NCI-H1105 treated with DMSO at 0.1 percent for 48 hours (cell line): ENCODE measurements around the gene INA.

Source experiments
- DNase-seq: peaks from one replicate; lab custom pipeline; 2025; lab: John Stamatoyannopoulos, UW

Gene INA

DNA sequence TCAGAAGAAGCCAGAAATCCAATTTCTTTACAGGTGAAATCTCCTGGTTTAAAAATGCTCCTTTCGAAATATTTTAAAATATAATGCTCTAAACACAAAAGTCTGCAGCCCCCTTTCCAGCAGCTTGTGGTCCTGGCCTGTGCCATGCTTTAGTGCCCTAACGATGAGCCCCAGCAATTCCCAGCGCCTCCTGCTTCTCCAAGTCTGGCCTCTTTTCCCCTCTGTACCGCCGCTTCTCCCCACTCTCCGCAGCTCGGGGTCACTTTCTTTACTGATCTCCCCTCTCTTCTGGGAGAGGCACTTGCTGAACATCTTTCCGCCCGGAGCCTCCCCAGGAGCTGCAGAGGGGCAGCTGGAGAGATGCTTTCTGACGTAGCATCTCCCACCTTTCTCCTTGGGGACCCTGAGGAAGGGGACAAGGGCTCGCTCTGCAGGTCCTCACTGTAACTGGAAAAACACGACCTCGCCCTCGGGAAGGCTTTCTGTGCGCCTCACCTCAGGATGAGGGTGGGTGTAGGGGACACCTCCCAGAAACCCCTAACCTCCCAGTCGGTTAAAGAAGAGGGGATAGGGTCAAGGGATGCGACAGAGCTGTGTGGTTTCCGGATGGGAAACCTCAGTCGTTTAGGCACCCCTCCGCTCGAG is 565 bp upstream of the INA start:
- DNase-seq: no peak

DNA sequence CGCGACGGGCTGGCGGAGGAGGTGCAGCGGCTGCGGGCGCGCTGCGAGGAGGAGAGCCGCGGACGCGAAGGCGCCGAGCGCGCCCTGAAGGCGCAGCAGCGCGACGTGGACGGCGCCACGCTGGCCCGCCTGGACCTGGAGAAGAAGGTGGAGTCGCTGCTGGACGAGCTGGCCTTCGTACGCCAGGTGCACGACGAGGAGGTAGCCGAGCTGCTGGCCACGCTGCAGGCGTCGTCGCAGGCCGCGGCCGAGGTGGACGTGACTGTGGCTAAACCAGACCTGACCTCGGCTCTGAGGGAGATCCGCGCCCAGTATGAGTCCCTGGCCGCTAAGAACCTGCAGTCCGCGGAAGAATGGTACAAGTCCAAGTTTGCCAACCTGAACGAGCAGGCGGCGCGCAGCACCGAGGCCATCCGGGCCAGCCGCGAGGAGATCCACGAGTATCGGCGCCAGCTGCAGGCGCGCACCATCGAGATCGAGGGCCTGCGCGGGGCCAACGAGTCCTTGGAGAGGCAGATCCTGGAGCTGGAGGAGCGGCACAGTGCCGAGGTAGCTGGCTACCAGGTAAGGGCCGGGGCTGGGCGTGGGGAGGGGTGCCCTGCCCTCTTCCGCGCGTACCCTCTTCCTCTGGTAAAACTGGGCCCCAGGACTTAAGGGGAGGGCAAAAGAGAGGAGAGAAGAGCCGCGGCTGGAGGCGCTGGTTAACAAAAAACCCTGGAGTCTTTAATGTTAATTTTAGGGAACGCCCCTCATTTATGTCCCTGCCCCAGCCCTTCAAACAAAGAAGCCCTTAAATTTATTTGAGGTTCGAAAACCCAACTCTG is 987 bp downstream of the INA start:
- peak; percentile 8 for DNase-seq

DNA sequence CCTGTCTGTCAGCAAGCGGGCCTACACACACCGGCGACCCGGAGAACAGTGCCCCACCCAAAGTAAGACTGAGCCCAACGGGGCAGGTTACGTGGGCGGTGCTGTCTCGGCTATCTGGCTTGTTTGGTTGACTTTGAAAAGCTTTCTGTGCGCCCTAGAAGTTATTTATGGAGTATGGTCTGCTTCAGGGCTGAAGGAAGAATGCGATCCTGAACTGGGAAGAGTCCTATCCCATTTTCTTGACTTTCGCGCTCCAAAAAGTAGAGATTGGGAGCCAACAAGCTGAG is 1.5 kb downstream of the INA start:
- DNase-seq: no peak

DNA sequence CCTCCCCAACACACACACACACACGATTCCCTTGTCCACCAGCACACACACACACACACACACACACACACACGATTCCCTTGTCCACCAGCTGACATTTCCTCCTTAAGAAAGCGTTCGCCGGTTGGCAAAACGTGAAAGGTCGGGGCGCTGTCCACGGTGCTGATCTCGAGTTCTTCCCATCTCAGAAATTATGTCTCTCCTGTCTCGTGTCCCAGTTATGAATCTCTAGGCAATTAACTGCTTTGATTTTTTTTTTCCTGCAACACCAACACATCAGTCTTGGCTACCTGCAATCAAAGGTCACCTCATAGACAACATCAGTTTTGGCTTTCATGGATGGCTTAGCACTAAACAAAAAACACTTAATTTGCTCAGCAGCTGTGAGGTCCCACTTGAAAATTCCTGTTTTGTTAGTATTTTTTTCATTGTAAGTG is 1.9 kb downstream of the INA start:
- DNase-seq: peak; percentile 24

DNA sequence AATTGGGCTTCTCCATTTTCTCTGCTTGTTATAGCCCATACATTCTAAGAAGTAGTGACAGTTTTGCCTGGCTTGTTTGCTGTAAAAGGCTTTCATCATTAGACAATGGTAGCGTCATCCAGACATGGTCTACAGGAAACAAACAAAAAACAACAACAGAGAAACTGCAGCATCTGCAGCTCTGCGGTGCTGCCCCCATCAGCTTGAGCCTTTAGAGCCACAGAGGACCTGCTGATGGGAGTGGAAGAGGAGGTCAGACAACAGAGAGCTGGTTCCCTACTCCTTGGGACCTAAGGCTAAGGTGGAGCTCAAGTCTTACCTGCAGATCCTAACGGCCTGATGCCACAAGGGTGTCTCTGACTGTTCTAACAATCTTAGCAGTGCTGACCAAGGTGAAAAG is 3.1 kb downstream of the INA start:
- DNase-seq: no peak

DNA sequence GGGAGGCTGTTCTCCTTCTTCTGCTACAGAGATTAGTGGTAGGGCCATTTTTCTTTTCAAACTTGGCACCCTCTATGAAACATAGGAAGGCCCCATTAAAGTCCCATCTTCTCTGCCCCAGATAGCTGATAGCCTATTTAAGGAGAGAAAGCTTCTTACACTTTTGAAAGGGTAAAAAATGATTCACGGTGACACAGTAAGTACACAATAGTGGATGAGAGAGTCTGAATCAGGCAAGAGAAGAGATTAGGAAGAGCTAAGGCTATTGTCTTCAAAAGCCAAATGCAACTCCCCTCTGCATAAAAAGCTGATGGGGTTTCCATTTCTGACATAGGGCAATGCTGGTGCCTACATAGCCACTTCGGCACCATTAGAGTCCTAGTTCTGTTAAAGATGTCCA is 3.6 kb downstream of the INA start:
- DNase-seq: no peak

DNA sequence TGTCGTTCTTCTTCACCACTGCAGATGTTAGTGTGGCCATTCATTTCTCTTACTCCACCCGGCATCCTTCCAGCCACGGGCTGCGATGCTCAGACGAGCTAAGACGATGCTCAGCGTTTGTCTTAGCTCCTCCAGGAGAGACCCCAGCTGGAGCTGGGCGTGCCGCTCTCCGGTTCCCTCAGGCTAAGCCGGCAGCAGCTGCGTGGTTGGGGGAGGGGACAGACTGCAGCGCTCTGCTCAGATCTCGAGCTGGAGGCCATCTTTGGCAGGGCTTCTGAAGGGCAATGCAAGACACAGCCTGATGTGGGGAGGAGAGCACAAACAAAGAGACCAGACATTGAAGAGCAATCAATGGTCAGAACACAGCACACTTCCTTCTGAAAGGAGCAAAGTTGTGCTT is 4.8 kb downstream of the INA start:
- DNase-seq: peak; percentile 83

DNA sequence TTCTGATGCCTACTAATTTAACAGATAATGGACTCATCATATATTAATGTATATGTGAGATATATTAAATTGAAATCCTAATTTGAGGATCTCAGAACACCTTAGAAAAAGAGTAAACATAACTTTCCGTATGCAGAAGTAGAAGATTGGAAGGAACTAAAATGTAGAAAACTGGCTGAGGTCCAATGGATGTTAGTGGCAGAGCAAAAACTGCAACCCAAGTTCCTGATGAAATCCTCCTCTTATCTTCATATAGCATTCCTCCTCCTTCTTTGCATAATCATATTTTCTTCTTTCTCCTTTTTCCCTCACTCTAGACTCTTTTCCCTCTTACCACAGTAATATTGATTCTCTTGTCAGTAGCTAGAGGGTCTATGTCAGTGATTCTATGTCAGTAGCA is 6.0 kb downstream of the INA start:
- no peak for DNase-seq

DNA sequence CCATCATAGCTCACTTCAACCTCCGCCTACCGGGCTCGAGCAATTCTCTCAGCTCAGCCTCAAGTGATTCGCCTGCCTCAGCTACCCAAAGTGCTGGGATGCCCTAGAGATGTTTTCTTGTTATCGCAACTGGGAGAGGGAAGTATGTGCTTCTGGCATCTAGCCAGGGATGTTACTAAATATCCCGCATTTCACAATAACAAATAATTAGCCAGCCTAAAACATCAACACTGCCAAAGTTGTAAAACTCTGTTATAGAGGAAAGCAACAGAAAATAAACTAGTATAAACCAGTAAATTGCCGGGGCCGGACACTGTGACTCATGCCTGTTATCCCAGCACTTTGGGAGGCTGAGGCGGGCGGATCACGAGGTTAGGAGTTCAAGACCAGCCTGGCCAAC is 7.2 kb downstream of the INA start:
- DNase-seq: no peak

DNA sequence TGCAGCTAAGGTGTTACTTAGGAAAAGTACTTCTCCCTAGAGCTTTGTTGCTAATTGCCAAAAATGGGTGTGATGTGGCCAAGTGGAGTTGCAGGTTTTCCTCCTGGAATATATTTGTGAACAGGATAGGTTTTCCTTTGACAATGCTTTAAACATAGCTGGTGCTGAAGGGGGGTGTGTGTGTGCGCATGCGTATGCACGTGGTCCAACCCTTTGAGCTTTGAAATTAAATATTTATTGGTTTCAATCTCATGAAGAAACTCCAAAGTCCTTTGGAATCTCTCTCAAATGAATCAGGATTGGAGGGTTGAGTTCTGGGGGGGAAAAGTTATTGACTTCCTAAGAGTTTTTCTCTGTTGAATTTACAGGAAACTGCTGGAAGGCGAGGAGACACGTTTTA is 11.1 kb downstream of the INA start:
- DNase-seq: no peak

DNA sequence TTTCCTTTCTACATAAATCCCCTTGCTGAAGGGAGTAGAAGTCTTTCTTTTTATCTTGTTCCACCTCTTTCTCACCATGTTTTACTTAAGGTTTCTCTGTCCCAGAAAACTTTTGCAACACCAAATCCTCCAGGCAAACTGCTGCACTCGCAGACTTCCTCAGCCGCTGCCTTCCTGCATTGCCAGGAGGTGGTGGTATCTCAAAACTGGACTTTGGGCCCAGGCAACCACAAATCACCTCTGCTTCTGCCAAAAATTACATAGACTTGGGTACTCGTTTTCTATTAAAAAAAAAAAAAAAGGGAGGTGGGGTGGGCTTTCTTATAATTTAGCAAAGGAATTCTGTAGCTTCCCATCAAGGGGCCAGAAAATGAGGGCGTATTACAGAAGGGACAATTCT is 14.7 kb downstream of the INA start:
- DNase-seq: no peak

DNA sequence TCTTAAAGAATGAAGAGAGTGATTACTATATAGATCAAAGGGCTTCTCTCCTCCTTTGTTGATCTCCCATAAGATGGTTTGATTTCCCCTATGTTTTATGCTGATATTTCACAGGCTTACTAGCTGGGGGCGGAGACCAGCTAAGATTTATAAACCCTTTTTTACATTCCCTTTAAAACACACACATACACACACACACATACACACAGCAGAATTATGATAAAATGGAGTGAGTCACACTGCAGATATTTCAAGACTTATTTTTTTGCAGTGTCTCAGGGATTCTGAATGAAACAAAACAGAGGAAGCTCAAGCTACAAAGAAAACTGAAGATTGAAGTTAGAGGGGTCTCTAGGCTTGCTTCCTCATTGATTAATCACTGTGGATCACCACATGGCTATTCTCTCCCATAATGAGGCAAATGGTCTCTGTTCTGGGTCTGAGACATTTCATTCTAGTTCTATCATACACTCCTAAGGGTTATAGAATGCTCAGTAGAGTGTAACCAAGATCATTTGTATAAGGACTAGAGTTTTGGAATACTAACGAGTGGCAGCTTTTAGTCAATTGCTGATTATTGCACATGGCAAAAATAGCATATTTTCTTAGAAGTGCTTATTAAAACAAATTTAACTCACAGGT is 18.6 kb downstream of the INA start:
- no peak for DNase-seq

DNA sequence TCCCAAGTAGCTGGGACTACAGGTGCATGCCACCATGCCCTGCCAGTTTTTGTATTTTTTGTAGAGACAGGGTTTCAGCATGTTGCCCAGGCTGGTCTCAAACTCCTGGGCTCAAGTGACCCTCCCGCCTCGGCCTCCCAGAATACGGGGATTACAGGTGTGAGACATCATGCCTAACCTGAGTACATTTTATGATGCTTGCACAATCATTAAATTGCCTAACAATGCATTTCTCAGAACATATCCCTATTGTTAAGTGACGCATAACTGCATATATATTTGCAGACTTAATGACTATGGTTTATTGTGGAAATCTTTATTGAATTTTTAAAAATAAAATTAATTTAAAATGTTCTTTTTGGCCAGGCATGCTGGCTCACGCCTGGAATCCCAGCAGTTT is 30.7 kb downstream of the INA start:
- DNase-seq: no peak

DNA sequence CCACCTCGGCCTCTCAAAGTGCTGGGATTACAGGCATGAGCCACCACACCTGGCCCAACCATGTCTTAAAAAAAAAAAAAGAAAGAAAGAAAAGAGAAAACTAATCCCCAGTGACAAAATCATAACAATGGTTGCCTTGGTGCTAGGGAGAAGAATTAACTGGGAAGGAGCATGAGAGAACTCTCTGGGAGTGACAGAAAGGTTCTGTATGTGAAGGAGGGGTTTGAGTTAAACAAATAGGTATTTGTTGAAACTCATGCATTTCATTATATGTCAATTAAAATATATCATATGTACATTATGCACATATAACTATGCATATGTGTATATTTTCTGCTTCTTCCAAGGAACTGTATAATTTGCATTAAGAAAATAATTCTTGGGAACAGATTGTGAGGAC is 33.3 kb downstream of the INA start:
- DNase-seq: no peak

DNA sequence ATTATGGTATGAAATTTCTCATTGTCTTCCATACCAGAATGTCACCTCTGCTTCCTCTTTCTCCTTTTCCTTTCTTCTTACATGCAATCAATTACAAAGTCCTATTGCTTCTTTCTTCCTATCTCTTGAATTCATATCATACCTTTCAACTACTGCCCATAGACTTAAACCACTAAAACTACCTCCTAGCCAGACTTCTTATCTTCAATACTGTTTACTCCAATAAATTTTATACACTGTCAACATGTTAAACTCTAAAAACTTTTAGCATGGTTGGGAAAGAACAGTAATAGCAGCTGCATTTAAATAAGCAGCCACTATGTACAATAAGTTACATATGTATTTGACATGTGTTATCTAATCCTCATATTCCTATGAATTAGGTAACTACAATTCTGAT is 39.1 kb downstream of the INA start:
- DNase-seq: no peak

DNA sequence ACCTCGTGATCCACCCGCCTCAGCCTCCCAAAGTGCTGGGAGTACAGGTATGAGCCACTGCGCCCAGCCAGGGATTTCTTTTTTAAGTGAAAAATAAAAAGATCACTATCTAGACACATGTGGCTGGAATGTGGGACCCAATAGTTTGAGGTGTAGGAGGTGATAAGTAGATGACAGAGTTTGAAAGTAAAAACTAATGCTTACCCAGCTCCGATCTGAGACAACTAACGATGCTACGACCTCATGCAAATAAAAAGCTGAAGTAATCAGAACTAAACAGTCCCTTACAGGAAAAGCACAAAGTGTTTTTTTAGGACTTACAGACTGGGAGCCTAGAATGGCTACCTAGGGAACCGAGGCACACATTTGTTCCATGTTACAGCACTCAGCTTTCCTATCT is 51.0 kb downstream of the INA start:
- DNase-seq: no peak

DNA sequence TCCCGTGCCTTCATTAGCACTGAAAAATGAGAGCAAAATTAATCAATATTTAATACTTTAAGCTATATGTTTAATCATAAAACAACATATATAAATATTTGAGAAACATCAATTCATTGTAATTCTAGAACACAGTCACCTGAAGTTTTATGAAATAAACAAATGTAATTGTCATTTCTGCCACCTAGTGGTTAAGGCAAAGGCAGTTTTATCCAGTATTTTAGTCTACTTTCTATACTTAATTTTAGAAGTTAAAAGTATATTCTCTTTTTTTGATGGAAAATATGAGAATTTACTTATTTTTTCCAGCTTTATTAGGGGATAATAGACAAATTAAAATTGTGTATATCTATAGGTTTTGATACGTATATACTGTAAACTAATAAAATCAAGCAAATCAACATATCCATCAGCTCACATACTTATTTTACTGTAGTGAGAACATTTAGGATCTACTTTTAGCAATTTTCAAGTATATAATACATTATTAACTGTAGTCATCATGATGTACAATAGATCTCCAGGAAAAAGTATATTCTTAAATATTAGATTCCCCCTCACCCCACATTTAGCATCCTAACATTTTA is 57.1 kb downstream of the INA start:
- no peak for DNase-seq

DNA sequence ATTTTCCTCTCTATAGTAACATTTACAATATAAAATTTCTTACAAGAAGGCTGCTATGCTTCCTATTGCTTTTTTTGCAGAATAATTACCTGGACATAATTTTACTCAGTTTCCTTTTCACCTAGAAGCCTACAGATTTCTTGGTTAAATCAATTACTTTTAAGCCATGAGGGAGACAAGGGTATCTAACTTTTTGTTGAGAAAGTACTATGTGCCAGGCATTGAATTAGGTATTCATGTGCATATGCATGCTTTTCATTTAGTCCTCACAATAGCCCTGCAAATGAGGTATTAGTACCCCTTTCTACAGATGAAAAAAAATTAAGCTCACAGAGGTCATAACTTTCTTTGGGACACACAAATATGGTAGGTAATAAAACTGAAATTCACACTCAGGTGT is 57.6 kb downstream of the INA start:
- DNase-seq: no peak

DNA sequence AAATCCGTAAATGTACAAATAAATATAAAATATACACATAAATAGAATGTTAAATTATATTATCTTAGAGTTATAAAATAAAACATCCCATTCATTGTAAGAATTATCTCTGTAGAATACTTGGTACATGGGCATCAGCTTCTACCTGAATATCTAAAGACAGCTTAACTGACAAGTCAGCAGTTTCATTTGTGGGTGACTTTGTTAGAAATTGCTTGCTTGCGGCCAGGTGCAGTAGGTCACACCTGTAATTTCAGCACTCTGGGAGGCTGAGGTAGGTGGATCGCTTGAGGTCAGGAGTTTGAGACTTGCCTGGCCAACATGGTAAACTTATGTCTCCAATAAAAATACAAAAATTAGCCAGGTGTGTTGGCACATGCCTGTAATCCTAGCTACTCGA is 59.4 kb downstream of the INA start:
- DNase-seq: no peak
